Neural cell (in vitro differentiated cells): ENCODE results near the gene SCNN1A. TPM values are rescaled to one million over a fixed set of nuclear protein-coding genes. Genes with fewer than 3 reads are reported as not detected.

Experiments used
- H2AFZ ChIP-seq: fragments of 200-600, 300-800 bp; sonication (generic), shearing (Covaris generic); 2 replicates; pipeline ENCODE4 v1.6.0; 2014; ENCODE audit warnings: low read depth, mild to moderate bottlenecking, antibody characterized with exemption, low read length, moderate library complexity
- H3F3A ChIP-seq: fragments of 200-600 bp; shearing (Covaris generic); 2 replicates; pipeline ENCODE4 v1.6.1; 2016; ENCODE audit warnings: mild to moderate bottlenecking, moderate library complexity, mixed read lengths, antibody characterized with exemption, low read length; ENCODE audit not compliant: insufficient read depth, poor library complexity, severe bottlenecking
- H3K27ac ChIP-seq: fragments of 200-600, 300-800 bp; sonication (generic), shearing (Covaris generic); 2 replicates; pipeline ENCODE4 v1.5.1; 2014; ENCODE audit warnings: mild to moderate bottlenecking, low read length, moderate library complexity
- H3K27me3 ChIP-seq: fragments of 300-800, 200-600 bp; sonication (generic), shearing (Covaris generic); 2 replicates; pipeline ENCODE4 v1.6.0; 2014; ENCODE audit warnings: mild to moderate bottlenecking, low read depth, low read length, moderate library complexity; ENCODE audit not compliant: insufficient read depth
- H3K36me3 ChIP-seq: fragments of 300-800, 200-600 bp; sonication (generic), shearing (Covaris generic); 2 replicates; pipeline ENCODE4 v1.5.1; 2014; ENCODE audit warnings: mild to moderate bottlenecking, antibody characterized with exemption, low read length, moderate library complexity; ENCODE audit not compliant: insufficient read depth
- H3K4me2 ChIP-seq: fragments of 300-800, 200-600 bp; sonication (generic), shearing (Covaris generic); 2 replicates; pipeline ENCODE4 v1.6.0; 2014; ENCODE audit warnings: mild to moderate bottlenecking, low read length
- H3K4me3 ChIP-seq: fragments of 300-800, 200-600 bp; sonication (generic), shearing (Covaris generic); 2 replicates; pipeline ENCODE4 v1.5.1; 2014; ENCODE audit warnings: mild to moderate bottlenecking, low read length, moderate library complexity
- H3K79me2 ChIP-seq: fragments of 200-600 bp; shearing (Covaris generic); replicated peaks from 2 replicates; pipeline ENCODE4 v1.6.0; 2014; ENCODE audit warnings: mild to moderate bottlenecking, low read length, moderate library complexity; ENCODE audit not compliant: insufficient read depth
- H3K9ac ChIP-seq: fragments of 300-800, 200-600 bp; sonication (generic), shearing (Covaris generic); 2 replicates; pipeline ENCODE4 v1.6.1; 2016; ENCODE audit warnings: mild to moderate bottlenecking, low read length, mixed read lengths
- H3K9me2 ChIP-seq: fragments of 200-600 bp; shearing (Covaris generic); 2 replicates; pipeline ENCODE4 v1.6.1; 2016; ENCODE audit warnings: mild to moderate bottlenecking, low read length, mixed read lengths; ENCODE audit not compliant: insufficient read depth
- H3K9me3 ChIP-seq: fragments of 200-600, 300-800 bp; sonication (generic), shearing (Covaris generic); 2 replicates; pipeline ENCODE4 v1.6.1; 2016; ENCODE audit warnings: mild to moderate bottlenecking, mixed run types, low read length, moderate library complexity, mixed read lengths
- H4K20me1 ChIP-seq: fragments of 200-600 bp; shearing (Covaris generic); 2 replicates; pipeline ENCODE4 v1.6.1; 2016; ENCODE audit warnings: mild to moderate bottlenecking, mixed run types; ENCODE audit not compliant: insufficient read depth
- EP300 ChIP-seq: fragments of 450-650 bp; conservative IDR thresholded peaks from 2 replicates; pipeline ENCODE4 v1.6.1; 2014; ENCODE audit warnings: antibody characterized with exemption, mild to moderate bottlenecking, moderate library complexity; ENCODE audit not compliant: poor library complexity, severe bottlenecking
- EZH2 ChIP-seq: fragments of 200-600, 300-800 bp; shearing (Covaris generic), sonication (generic); IDR thresholded peaks from 2 replicates; pipeline ENCODE4 v1.6.1; 2014; ENCODE audit warnings: antibody characterized with exemption, low read length, borderline replicate concordance, mild to moderate bottlenecking; ENCODE audit not compliant: insufficient read depth, poor library complexity, severe bottlenecking
- MXI1 ChIP-seq: fragments of 450-650 bp; conservative IDR thresholded peaks from 2 replicates; pipeline ENCODE4 v1.6.1; 2014; ENCODE audit warnings: antibody characterized with exemption, mild to moderate bottlenecking; ENCODE audit not compliant: poor library complexity, severe bottlenecking
- POLR2AphosphoS5 ChIP-seq: IDR thresholded peaks from 2 replicates; pipeline ENCODE4 v1.6.1; 2012
- RAD21 ChIP-seq: fragments of 450-650 bp; conservative IDR thresholded peaks from 2 replicates; pipeline ENCODE4 v1.6.1; 2014; ENCODE audit warnings: antibody characterized with exemption, mild to moderate bottlenecking, moderate library complexity
- SMC3 ChIP-seq: fragments of 450-650 bp; conservative IDR thresholded peaks from 2 replicates; pipeline ENCODE4 v1.6.1; 2014; ENCODE audit warnings: antibody characterized with exemption, mild to moderate bottlenecking, moderate library complexity; ENCODE audit not compliant: poor library complexity
- TAF1 ChIP-seq: IDR thresholded peaks from 2 replicates; pipeline ENCODE4 v1.6.1; 2012; ENCODE audit warnings: low read depth
- polyA plus RNA-seq: library from polyadenylated mRNA; depleted of rRNA; stranded (reverse); fragments of >200 nt; gene quantifications from 2 replicates; pipeline ENCODE4 v1.2.3, GENCODE V29; 2014
- TF ChIP-seq, protein P1 (sequence below): IDR thresholded peaks from 2 replicates; pipeline ENCODE4 v1.6.1; 2012; ENCODE audit warnings: borderline replicate concordance
- TF ChIP-seq, protein P2 (sequence below): fragments of 450-650 bp; IDR thresholded peaks from 2 replicates; pipeline ENCODE4 v1.5.1; 2014; ENCODE audit warnings: antibody characterized with exemption, mild to moderate bottlenecking, moderate library complexity; ENCODE audit not compliant: poor library complexity, severe bottlenecking

Gene SCNN1A
- polyA plus RNA-seq, 1 donor from 2014 or later = not detected

DNA sequence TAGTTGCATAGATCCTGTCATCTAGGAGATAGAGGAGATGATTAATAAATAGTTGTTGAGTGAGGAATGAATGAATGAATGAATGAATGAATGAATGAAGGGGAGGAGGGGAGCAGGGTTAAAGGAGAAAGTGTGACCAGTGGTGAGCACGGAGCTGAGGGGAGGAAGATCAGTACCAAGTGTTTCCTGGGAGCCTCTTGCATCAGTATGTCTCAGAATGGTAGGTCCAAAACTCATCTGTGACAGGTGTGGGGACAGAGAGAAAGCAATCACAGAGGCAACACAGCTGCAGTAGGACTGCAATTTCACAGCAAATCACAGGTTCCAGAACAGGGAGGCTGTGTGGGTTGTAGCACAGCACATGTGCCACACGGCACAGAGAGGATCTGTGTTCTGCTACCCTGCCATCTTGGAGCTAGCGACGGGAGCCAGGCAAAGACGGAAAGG, 19.0 kb downstream of the SCNN1A start:
- no peaks in the 10 kb centered on the region for H3K79me2 ChIP-seq

DNA sequence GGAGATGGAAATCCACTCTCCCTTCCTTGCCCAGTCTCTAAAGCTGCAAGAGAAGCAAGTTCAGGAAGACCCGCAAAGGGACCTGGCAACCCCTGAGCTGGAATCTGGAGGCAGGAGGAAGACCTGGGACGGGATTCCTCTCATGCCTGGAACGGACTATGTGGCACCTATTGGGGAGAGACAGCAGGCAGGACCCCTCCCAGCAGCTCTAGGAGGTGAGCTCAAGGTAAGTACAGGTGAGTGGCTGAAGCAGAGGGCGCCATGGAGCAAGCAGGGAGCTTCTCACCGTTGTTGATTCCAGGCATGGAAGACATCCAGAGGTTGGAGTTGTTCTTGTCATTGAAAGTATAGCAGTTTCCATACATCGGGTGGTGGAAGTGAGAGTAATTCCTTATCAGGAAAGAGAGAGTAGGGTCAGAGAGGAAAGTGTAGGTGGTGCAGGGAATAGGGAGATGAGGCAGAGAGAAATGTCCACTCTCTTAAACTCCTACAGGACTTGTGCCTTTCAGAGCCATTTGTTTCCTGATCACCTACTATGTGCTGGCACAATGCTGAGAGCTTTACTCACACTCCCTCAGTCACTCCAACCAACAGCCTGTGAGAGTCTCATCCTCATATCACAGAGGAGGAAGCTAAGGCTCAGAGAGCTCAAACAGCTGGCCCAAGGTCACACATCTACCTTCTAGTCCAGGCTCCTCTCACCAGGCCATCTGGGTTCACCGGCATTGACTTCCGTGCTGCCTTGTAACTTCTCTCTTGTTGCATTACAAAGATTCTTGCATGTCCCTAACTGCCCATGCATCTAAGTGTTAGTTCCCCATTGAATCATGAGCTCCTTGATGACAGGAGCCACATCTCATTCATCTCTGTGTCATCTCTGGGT, 19.6 kb downstream of the SCNN1A start:
- TF ChIP-seq MXI1 = no peak
- no peak for TF ChIP-seq EP300
- TF ChIP-seq, protein P1, sequence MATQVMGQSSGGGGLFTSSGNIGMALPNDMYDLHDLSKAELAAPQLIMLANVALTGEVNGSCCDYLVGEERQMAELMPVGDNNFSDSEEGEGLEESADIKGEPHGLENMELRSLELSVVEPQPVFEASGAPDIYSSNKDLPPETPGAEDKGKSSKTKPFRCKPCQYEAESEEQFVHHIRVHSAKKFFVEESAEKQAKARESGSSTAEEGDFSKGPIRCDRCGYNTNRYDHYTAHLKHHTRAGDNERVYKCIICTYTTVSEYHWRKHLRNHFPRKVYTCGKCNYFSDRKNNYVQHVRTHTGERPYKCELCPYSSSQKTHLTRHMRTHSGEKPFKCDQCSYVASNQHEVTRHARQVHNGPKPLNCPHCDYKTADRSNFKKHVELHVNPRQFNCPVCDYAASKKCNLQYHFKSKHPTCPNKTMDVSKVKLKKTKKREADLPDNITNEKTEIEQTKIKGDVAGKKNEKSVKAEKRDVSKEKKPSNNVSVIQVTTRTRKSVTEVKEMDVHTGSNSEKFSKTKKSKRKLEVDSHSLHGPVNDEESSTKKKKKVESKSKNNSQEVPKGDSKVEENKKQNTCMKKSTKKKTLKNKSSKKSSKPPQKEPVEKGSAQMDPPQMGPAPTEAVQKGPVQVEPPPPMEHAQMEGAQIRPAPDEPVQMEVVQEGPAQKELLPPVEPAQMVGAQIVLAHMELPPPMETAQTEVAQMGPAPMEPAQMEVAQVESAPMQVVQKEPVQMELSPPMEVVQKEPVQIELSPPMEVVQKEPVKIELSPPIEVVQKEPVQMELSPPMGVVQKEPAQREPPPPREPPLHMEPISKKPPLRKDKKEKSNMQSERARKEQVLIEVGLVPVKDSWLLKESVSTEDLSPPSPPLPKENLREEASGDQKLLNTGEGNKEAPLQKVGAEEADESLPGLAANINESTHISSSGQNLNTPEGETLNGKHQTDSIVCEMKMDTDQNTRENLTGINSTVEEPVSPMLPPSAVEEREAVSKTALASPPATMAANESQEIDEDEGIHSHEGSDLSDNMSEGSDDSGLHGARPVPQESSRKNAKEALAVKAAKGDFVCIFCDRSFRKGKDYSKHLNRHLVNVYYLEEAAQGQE = no peak
- no peak for TF ChIP-seq TAF1
- no peak for TF ChIP-seq RAD21
- TF ChIP-seq, protein P2, sequence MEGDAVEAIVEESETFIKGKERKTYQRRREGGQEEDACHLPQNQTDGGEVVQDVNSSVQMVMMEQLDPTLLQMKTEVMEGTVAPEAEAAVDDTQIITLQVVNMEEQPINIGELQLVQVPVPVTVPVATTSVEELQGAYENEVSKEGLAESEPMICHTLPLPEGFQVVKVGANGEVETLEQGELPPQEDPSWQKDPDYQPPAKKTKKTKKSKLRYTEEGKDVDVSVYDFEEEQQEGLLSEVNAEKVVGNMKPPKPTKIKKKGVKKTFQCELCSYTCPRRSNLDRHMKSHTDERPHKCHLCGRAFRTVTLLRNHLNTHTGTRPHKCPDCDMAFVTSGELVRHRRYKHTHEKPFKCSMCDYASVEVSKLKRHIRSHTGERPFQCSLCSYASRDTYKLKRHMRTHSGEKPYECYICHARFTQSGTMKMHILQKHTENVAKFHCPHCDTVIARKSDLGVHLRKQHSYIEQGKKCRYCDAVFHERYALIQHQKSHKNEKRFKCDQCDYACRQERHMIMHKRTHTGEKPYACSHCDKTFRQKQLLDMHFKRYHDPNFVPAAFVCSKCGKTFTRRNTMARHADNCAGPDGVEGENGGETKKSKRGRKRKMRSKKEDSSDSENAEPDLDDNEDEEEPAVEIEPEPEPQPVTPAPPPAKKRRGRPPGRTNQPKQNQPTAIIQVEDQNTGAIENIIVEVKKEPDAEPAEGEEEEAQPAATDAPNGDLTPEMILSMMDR = no peak
- no peak for TF ChIP-seq POLR2AphosphoS5
- TF ChIP-seq SMC3 = no peak
- Histone ChIP-seq H3K9me2 (no peaks in the 10 kb centered on the region), H3F3A (no peaks in the 10 kb centered on the region), H3K79me2 (no peaks in the 10 kb centered on the region), H4K20me1 (no peaks in the 10 kb centered on the region), H3K27ac (no peak overlapping the region), H3K4me3 (no peak overlapping the region), H3K9me3 (no peaks in the 10 kb centered on the region), H3K4me2 (no peak overlapping the region), H3K9ac (no peak overlapping the region), H3K27me3 (no peaks in the 10 kb centered on the region), H2AFZ (no peak overlapping the region), H3K36me3 (no peaks in the 10 kb centered on the region)

More for the DNA sequence above, 19.0 kb downstream of the SCNN1A start:
- Histone ChIP-seq H3K4me2 (no peak overlapping the region), H3K9me3 (no peaks in the 10 kb centered on the region), H3K4me3 (no peak overlapping the region), H2AFZ (no peak overlapping the region), H3K27me3 (no peaks in the 10 kb centered on the region), H3K36me3 (no peaks in the 10 kb centered on the region), H4K20me1 (no peaks in the 10 kb centered on the region), H3F3A (no peaks in the 10 kb centered on the region), H3K27ac (no peak overlapping the region), H3K9ac (no peak overlapping the region), H3K9me2 (no peaks in the 10 kb centered on the region)
- TF ChIP-seq MXI1 (no peak), POLR2AphosphoS5 (no peak), EP300 (no peak), TAF1 (no peak), RAD21 (no peak), SMC3 (no peak), EZH2 (no peak)
- TF ChIP-seq, protein P1 = no peak
- TF ChIP-seq, protein P2 = no peak
